Measurements from ENCODE around the gene MGME1.
"Not testable (repeated sequence)": the region's sequence is repeated elsewhere in the genome, so short reads cannot be mapped to it uniquely, and the experiment has no call there.

MGME1 gene

DNA sequence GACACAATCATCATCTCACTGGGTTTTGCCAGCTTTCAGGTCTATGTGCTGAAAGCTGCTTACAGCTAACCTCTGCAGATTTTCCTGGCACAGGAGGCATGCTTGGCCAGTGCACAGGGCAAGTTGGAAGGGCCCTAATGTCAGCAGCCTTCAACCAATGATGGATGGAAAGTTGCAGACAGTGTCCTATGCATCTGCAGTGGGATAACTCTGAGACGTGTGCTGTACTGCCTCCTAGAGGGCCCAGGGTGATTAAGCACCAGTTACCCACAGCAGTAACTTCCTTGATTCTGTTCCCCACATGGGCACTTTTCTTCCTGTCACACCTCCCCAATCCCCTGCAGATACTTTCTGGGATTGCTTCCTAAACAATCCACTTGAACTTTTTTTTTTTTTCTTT, 50.2 kb downstream of the MGME1 start:
- no peak for DNase-seq (ENCODE audit: low read depth, low spot score)

- DNase-seq (ENCODE audit: low read depth, low spot score) = no peak
Measured at GRCh38 chr20:18020931-18021330, 52.1 kb downstream of the MGME1 start.

GRCh38 chr20:18024606-18025127, 55.8 kb downstream of the MGME1 start:
- no peak for DNase-seq (ENCODE audit: low read depth, low spot score)

- not testable (repeated sequence) for DNase-seq (ENCODE audit: low read depth, low spot score)
Measured at GRCh38 chr20:18027011-18027410, 58.2 kb downstream of the MGME1 start.

GRCh38 chr20:18030020-18030419, 61.2 kb downstream of the MGME1 start:
- DNase-seq (ENCODE audit: low read depth, low spot score) = no peak

DNA sequence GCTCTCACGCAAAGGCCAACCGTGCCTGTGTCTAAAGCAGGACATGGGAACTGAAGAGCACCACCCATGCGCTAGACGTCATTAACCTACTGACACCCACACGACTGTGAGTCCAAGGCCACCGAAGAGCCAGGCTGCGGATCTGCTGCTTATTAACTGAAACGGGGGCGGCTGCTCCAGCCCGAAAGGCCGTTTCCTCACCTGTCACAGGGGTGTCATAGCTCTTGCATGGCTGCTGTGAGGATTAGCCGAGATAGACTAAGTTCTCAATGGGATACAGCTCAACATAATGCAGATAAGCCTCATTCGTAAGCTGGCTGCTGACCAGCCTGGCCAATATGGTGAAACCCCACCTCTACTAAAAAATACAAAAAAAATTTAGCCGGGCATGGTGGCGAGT, 62.2 kb downstream of the MGME1 start:
- no peak for DNase-seq (ENCODE audit: low read depth, low spot score)

DNA sequence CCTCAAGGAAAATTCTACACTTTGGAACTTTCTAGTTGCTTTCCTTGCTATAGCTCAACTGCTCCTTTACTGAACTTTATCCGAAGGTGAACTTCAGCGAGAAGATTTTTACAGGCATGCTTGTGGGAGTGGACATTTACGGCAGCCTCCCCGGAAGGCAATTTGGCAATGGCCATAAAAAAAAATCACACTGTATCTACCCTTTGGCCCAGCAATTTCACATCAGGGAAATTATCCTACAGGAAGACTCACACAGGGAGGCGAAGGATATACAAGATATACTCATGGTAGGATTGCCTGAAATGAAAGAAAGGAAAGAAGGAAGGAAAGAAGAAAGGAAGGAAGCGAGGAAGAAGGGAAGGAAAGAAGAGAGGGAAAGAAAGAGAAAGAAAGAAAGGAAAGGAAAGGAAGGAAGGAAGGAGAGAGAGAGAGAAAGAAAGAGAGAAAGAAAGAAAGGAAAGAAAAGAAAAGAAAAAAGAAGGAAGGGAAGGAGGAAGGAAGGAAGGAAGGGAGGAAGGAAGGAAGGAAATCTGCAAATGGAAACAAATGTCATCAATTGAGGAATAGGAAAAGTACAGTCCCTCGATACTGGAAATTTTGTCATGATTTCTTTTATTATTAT, 63.2 kb downstream of the MGME1 start:
- DNase-seq (ENCODE audit: low read depth, low spot score) = no peak

GRCh38 chr20:18032977-18033892, 64.4 kb downstream of the MGME1 start:
- no peak for DNase-seq (ENCODE audit: low read depth, low spot score)

- no peak for DNase-seq (ENCODE audit: low read depth, low spot score)
Measured at GRCh38 chr20:18034039-18034438, 65.2 kb downstream of the MGME1 start.

DNA sequence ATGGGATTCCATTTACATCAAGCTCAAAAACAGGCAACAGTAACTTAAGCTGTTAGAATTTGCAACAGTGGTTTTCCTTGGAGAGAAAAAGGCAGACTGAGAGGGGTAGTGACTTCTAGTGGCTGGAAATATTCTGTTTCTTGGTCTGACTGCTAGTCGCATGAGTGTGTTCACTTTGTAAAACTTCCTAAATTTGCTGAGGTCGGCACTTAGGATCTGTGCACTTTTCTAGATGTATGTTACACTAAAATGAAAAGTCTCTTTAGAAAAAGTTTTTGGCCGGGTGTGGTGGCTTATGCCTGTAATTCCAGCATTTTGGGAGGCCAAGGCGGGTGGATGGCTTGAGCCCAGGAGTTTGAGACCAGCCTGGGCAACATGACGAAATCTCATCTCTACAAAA, 70.2 kb downstream of the MGME1 start:
- DNase-seq (ENCODE audit: low read depth, low spot score) = no peak
